Upper lobe of left lung (tissue), 4 donors: ENCODE measurements around the gene DCBLD1.

Source experiments
- CTCF ChIP-seq, 6 experiments: fragments of 450-650 bp in 4 of 6; fragments of 200-600 bp in 2 of 6; sonication (generic) in 2 of 6; IDR thresholded peaks; one replicate each; pipeline ENCODE4 v1.5.1; 2016 to 2019; ENCODE audit warnings: antibody characterized with exemption in 6 of 6
- EP300 ChIP-seq, 4 donors: sonication (generic); formaldehyde crosslinking; IDR thresholded peaks; one replicate each; pipeline ENCODE4 v1.5.1; 2017; ENCODE audit warnings: antibody characterized with exemption in 4 of 4, control low read depth in 2 of 4
- POLR2A ChIP-seq, 4 donors: fragments of 450-650 bp; IDR thresholded peaks; one replicate each; pipeline ENCODE4 v1.5.1; 2016 to 2017; ENCODE audit warnings: antibody characterized with exemption in 4 of 4, mild to moderate bottlenecking in 2 of 4
- POLR2AphosphoS5 ChIP-seq, 2 donors: sonication (generic); formaldehyde crosslinking; IDR thresholded peaks; one replicate each; pipeline ENCODE4 v1.5.1; 2017; ENCODE audit warnings: antibody characterized with exemption in 2 of 2

GRCh38 chr6:117561128-117561527 lies 78.7 kb downstream of the DCBLD1 start:
- TF ChIP-seq EP300 (IDR thresholded peaks at IDR 0.05) (no peak), CTCF (IDR thresholded peaks at IDR 0.05) (no peak), POLR2A (IDR thresholded peaks at IDR 0.05) (no peak), POLR2AphosphoS5 (IDR thresholded peaks at IDR 0.05) (no peak)
